CD4-positive, alpha-beta T cell treated with Interleukin-1 beta for 1 hour (primary cell): ENCODE data around the gene HSD3B1.
A peak's percentile ranks its signal among the peaks of the same experiment; 100 is the strongest.

ENCODE experiments used
- DNase-seq, 2 donors: peaks; one replicate each; pipeline ENCODE4 v3.0.0-alpha.2; 2020 to 2022

HSD3B1 gene

DNA sequence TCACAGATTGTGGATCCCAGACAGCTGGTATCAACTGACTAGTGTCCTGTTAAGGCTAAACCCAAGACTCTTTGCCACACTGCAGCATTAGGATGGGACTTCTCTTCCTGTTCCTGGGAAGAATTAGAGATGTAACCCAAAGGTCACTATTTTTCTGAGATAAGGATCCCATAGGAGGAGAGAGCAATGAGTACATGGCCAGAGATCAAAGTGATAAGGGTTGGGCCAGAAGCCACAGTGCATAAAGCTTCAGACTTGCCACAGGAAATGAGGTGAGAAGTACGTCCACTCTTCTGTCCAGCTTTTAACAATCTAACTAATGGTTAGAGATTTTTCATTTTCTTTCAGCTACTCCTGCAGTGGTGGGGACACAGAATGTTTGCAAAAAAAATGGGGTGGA, at the start of gene HSD3B1:
Gene HSD3B1, plus strand, starts transcription at position 270 of the 400 bp plus-strand sequence. CDS start 267 bp downstream, outside the sequence.
- DNase-seq = no peak

DNA sequence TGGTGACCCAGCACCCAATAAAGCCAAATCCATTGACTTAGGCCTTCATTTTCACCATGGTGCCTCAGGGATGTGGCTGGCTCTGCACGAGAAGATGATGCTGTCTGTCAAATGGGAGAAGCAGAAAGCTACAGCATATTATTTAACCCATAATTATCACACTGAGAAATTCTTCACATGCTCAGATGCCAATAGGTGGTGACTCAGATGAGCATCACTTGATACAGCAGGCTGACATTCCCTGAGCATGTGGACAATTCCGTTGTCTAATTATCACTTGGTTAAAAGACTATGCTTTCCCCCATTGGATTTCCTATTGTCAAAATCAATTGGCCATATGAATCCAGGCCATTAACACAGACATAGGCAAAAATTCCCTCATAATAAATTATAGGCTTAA, 44.0 kb upstream of the HSD3B1 start:
- DNase-seq = no peak

DNA sequence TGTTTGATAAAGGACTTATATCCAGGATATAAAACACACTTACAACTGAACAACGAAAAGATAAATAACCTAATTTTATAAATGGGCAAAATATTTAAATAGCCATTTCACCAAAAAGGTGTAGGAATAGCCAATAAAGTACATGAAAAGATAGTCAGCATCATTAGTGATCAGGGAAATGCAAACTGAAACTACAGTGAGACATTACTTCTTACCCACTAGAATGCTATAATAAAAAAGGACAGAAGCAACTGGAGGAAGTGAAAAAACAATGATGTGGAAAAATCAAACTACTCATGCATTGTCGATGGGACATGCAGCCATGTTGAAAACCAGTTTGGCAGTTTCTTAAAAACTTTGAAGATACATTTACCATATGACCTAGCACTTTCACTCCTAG, 43.4 kb upstream of the HSD3B1 start:
- DNase-seq = no peak

GRCh38 chr1:119466445-119466844, 40.6 kb upstream of the HSD3B1 start:
- no peak for DNase-seq

DNA sequence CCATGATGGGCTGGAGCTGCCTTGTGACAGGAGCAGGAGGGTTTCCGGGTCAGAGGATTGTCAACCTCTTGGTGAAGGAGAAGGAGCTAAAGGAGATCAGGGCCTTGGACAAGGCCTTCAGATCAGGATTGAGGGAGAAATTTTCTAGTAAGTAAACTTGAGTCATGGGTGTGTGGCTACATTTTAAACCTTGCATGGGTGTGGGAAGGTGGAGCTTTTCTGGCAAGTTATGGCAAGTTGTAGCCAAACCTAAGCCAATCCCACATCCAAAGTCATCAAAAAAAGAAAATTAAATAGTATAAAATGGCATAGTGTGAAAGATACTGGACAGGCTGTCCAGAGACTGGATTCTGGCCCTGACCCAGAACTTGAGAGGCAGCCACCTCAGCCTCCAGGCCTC, 39.8 kb upstream of the HSD3B1 start:
- no peak for DNase-seq

DNA sequence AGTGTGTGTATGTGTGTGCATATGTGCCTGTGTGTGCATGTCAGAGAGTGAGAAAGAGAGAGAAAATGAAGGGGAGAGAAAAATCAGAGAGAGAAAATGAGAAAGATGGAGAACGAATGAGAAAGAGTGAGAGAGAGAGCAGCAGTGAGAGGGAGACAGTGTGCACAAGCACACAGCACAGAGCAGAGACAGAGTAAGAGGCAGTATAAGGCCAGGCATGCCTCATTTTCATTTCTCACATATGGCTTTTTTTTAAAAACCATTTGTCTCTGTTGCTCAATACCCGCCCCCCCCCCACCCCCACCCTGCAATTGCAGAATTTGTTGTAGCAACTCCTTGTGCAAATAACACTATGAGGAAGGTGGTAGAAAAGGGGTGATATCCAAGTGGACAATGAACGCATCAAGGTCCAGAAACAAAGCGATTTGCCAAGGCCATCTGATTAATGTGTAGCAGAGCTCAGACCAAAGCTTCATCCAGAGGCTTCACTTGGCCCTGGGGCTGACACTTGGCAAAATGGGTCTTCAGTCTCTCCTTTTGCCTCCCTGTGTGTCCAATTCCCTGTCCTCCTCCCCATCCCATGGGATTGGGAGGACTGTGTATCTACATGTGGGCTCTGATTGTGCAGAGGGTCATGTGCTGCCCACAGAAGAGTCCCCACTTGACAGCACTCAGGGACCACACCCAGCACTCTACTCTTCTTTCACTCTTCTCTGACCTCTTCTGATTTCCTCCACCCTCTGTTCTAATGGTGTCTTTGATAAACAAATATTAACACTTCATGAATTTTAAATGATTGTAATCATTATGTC, 38.9 kb upstream of the HSD3B1 start:
- DNase-seq = no peak

- no peak for DNase-seq
These were observed 37.3 kb upstream of the HSD3B1 start for GRCh38 chr1:119469741-119470140.

DNA sequence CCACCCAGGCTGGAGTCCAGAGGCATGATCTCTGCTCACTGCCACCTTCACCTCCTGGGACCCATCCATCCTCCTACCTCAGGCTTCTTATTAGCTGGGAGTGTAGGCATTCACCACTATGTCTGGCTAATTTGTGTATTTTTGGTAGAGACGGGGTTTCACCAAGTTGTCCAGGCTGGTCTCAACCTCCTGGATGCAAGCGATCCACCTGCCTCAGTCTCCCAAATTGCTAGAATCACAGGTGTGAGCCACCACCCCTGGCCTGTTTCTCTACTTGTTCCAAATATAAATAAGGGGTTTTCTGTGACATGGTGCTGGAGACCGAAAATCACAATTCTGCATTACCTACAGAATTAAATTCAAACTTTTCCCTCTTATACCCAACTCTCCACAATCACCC, 36.6 kb upstream of the HSD3B1 start:
- no peak for DNase-seq

GRCh38 chr1:119470958-119471357, 36.1 kb upstream of the HSD3B1 start:
- DNase-seq = no peak

DNA sequence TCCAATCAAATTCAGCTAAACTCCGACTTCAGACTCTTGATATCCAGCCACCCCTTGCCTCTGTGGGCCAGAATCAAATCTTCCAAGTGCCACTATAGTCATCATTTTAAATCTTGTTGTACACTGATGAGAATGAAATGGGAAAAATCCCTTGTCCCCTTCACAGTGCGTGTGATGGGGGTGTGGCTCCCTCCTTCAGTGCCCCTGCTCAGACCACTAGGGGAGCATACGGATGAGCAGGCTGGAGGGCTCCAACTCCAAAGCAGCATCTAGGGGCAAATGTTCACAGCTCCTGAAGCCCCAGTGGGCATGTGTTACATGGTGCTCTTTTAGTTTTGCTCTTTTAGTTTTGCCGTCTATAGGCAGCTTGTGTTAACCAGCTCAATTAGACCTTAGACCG, 35.4 kb upstream of the HSD3B1 start:
- DNase-seq = no peak

GRCh38 chr1:119472080-119472818, 34.8 kb upstream of the HSD3B1 start:
- DNase-seq = no peak

GRCh38 chr1:119472819-119473175, 34.2 kb upstream of the HSD3B1 start:
- no peak for DNase-seq

DNA sequence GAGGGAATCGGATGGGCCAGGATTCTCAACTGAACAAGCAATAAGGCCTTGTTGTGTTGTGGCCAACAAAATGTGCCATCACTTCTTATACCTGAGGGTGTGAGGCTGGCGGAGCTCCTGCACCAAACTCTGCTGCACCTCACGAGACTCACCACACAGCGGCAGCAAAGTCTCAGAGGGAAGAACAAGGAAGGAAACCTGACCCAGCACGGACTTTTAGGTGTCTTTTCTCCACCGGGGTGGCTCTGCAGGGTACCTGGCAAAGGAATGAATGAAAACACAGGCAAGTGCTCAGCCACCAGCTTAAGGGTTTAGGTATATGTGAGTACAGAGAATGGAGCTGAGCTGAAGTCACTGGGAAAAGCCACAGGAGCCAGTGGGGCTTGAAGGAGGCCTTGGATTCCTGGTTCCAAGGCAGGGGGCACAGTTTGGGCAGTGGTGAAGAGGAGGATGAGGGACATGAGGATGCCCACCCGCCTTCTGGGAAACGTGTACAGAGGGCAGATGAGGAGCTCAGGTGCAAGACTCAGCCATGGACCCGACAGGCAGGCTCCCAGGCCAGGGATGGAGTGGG, 31.1 kb upstream of the HSD3B1 start:
- peak in 1 of 2 donors; percentile 11 for DNase-seq

- no peak for DNase-seq
These were observed 29.3 kb upstream of the HSD3B1 start for GRCh38 chr1:119477710-119478109.

- DNase-seq = no peak
These were observed 26.8 kb upstream of the HSD3B1 start for GRCh38 chr1:119480175-119480574.

DNA sequence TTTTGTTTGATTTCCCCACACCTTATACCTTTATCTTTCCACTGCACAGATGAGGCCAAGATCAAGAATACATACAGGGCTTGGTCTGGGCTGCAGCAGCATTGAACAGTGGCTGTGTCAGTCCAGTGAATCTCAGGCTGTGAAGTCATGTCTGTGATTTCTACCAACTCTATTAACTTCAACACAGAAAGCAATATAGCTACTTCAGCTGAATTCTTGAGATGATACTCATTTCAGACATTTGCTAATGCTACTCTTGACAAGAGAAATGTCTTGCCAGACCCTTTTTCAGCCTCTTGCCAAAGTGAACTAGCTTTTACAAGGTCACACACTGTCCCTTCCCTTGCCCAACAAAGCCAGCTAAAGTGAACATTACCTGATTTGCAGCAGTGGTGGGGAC, 25.1 kb upstream of the HSD3B1 start:
- no peak for DNase-seq

DNA sequence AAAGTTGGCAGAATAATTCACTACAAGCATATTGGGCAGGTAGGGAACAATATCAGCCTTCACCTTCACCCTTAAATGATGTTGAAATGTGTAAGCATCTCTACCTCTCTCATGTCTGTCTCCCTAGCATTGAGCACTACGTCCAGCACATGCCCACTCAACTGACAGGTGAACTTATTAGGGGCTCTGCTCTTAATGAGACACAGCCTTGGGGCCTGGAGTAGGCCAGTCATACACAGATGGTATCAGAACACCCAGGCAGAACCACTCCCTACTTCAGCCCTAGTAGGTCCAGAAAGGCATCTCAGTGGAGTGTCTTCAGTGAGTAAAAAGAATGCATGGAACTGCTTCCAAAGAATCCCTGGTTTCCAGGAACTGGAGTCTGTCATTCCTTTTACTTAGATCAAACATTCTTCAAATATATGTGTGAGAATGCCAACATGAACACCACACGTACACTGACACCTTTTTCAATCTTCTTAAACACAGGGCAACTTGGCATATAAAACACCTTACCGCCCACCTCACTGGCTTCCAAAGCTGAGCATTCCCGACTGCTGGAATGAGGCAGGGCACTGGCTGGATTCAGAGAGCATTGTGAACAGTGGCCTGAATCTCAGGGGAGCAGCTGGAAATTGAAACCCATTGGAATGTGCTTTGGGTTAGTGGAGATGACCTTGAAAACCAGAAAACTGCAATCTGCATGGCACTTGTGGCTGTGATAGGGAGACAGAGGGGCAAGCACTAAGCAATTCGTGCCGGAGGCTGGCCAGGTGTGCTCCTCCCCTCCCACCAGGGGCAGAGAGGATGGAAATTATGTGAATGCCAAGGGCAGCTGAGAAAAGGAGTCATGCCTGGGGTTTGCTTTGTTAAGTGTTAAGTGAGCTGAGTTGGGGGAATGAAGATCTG, 24.2 kb upstream of the HSD3B1 start:
- DNase-seq = no peak

DNA sequence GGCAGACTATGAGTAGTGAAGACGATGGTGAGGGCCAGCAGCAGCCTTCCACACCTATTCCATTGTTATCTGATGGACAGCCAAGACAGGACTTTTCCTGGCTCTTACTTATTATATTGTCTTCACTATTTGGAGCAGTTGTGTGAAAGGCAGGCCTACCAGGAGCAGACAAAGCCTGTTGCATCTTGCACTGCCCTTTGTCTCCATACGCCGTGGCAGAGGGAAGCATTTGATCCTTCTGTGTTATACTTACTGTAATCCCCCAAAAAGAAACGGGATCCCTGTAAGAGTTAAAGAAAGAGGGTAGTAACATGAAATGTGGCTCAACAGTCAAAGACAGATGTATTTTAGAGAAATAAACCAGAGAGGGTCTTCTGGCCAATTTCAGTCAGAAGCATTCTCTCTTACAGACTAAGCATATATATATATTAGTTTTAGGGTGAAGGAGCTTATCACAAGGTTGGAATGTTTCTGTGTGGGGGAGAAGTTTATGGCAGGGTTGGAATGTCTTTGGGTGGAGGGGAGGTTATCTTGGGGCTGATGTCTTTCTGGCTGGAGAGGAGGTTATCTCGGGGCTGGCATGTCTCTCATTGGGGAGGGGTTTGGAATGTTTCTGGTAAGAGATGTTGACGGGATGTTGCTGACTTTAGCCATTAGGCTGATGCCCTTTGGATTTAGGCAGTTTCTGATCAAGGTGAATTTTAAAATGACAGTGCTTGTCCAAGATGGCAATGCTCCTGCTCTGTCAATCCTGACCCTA, 23.4 kb upstream of the HSD3B1 start:
- no peak for DNase-seq

DNA sequence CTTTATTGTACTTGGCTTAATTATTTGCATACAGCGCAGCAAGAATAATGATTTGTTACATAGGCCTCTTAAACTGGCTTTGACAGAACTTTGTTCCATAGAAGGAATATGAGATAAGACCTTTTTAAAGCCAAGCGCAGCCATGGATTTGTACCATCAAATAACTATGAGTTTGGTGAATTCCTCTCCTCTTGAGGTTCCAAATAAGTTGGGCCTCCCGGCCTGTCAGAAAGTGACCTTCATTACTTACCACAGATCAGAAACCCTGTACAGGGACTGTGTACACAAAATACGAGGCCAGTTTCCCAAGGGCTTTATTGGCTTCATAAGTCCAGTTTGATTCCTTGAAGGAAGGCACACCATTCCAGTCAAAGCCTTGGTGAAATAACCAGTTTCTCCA, 21.8 kb upstream of the HSD3B1 start:
- DNase-seq = no peak

GRCh38 chr1:119488216-119488615, 18.8 kb upstream of the HSD3B1 start:
- DNase-seq = no peak

DNA sequence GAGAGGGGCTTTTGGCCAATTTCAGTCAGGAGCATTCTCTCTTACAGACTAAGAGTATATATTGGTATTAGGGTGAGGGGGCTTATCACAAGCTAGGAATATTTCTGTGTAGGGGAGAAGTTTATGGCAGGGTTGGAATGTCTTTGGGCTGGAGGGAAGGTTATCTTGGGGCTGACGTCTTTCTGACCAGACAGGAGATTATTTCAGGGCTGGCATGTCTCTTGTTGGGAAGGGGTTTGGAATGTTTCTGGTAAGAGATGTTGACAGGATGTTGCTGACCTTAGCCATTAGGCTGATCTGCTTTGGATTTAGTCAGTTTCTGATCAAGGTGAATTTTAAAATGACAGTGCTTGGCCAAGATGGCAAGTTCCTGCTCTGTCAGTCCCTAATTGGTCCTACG, 17.8 kb upstream of the HSD3B1 start:
- DNase-seq = no peak

GRCh38 chr1:119490925-119491324, 16.1 kb upstream of the HSD3B1 start:
- DNase-seq = no peak
